ENCODE data around the gene HDAC7.

The HDAC7 gene

GRCh38 chr12:47789712-47790489 is 29.8 kb downstream of the HDAC7 start:
- no peak overlapping the region for H3K4me3 ChIP-seq (replicated peaks in 1 of 2; ENCODE audit: low read depth in 2 of 2, low read length in 2 of 2)
- DNase-seq (ENCODE audit: low read depth in 2 of 2), result no peak
- TF ChIP-seq CTCF (IDR thresholded peaks at IDR 0.05; ENCODE audit: low read depth, low read length), result no peak

- no peak for TF ChIP-seq CTCF (IDR thresholded peaks at IDR 0.05; ENCODE audit: low read depth, low read length)
- H3K4me3 ChIP-seq (replicated peaks in 1 of 2; ENCODE audit: low read depth in 2 of 2, low read length in 2 of 2), result no peak overlapping the region
- DNase-seq (ENCODE audit: low read depth in 2 of 2), result no peak
These were observed 30.6 kb downstream of the HDAC7 start for GRCh38 chr12:47789141-47789540.

- TF ChIP-seq CTCF (IDR thresholded peaks at IDR 0.05; ENCODE audit: low read depth, low read length), result no peak
- no peak for DNase-seq (ENCODE audit: low read depth in 2 of 2)
- H3K4me3 ChIP-seq (replicated peaks in 1 of 2; ENCODE audit: low read depth in 2 of 2, low read length in 2 of 2), result no peak overlapping the region
These were observed 31.9 kb downstream of the HDAC7 start for GRCh38 chr12:47787596-47788319.

GRCh38 chr12:47786662-47787280 is 32.9 kb downstream of the HDAC7 start:
- no peak overlapping the region for H3K4me3 ChIP-seq (replicated peaks in 1 of 2; ENCODE audit: low read depth in 2 of 2, low read length in 2 of 2)
- no peak for DNase-seq (ENCODE audit: low read depth in 2 of 2)
- TF ChIP-seq CTCF (IDR thresholded peaks at IDR 0.05; ENCODE audit: low read depth, low read length), result no peak

- H3K4me3 ChIP-seq (replicated peaks in 1 of 2; ENCODE audit: low read depth in 2 of 2, low read length in 2 of 2), result no peak overlapping the region
- DNase-seq (ENCODE audit: low read depth in 2 of 2), result no peak
- TF ChIP-seq CTCF (IDR thresholded peaks at IDR 0.05; ENCODE audit: low read depth, low read length), result no peak
These were observed 33.6 kb downstream of the HDAC7 start for GRCh38 chr12:47785887-47786661.

GRCh38 chr12:47785036-47785886 is 34.4 kb downstream of the HDAC7 start:
- no peak overlapping the region for H3K4me3 ChIP-seq (replicated peaks in 1 of 2; ENCODE audit: low read depth in 2 of 2, low read length in 2 of 2)
- no peak for DNase-seq (ENCODE audit: low read depth in 2 of 2)
- TF ChIP-seq CTCF (IDR thresholded peaks at IDR 0.05; ENCODE audit: low read depth, low read length), result no peak

Data from cardiac fibroblast (primary cell).